ENCODE measurements around the gene GMEB1. TPM values are rescaled to one million over a fixed set of nuclear protein-coding genes. Genes with fewer than 3 reads are reported as not detected.
A peak's percentile ranks its signal among the peaks of the same experiment; 100 is the strongest.

GMEB1 gene
- polyA plus RNA-seq, 1 donor (not counting 4 experiments of a cell fraction or from before 2014, with no cell fraction given), result 6.0 TPM

GRCh38 chr1:28642056-28642846, 26.3 kb upstream of the GMEB1 start:
- H3K36me3 ChIP-seq (ENCODE audit: control insufficient read depth in 2 of 2, extremely low read depth in 1 of 2, insufficient read depth in 2 of 2, low read length in 2 of 2), result no peaks in the 10 kb centered on the region
- dilution Hi-C loops (cut with MboI; ENCODE audit: extremely low pct_ligation_motif_present, low sequenced_read_pairs), result no loop called here
- DNase-seq (ENCODE audit: low read depth, low spot score) (no peak), FAIRE-seq (no peak)
- no peaks in the 10 kb centered on the region for H4K20me1 ChIP-seq (ENCODE audit: control insufficient read depth, extremely low read depth, insufficient read depth, low read length)
- H3K4me2 ChIP-seq (ENCODE audit: control insufficient read depth, extremely low read depth, insufficient read depth, low read depth, low read length), result peak overlapping the region; percentile 92
- no peaks in the 10 kb centered on the region for H3K9me3 ChIP-seq (ENCODE audit: control insufficient read depth, low read depth, low read length)
- peaks cover 19% of the 10 kb centered on the region for H3K4me1 ChIP-seq (ENCODE audit: control insufficient read depth, extremely low read depth, insufficient read depth, low read length)
- no peaks in the 10 kb centered on the region for H3K9me1 ChIP-seq (ENCODE audit: control insufficient read depth, extremely low read depth, insufficient read depth, low read length)
- TF ChIP-seq CTCF (optimal IDR thresholded peaks at IDR 0.05 in 1 of 3, IDR thresholded peaks at IDR 0.05 in 1 of 3, conservative IDR thresholded peaks at IDR 0.05 in 1 of 3; ENCODE audit: extremely low read depth in 1 of 3, insufficient read depth in 2 of 3, low read length in 3 of 3), result no peak
- TF ChIP-seq EZH2 (IDR thresholded peaks at IDR 0.05; ENCODE audit: low read length), result no peak
- peak overlapping the region; percentile 98 for H3K27ac ChIP-seq (ENCODE audit: control insufficient read depth, insufficient read depth, low read length)
- H2AFZ ChIP-seq (ENCODE audit: control insufficient read depth, low read length), result peak overlapping the region; percentile 88
- peaks cover 19% of the 10 kb centered on the region for H3K79me2 ChIP-seq (ENCODE audit: control insufficient read depth, insufficient read depth, low read length)
- no peaks in the 10 kb centered on the region for H3K27me3 ChIP-seq (ENCODE audit: control insufficient read depth, extremely low read depth, insufficient read depth, low read length)
- peak overlapping the region; percentile 83 to 86 (median 85) for H3K4me3 ChIP-seq (ENCODE audit: control insufficient read depth in 2 of 3, extremely low read depth in 1 of 3, insufficient read depth in 2 of 3, low read depth in 1 of 3, low read length in 3 of 3)
- H3K9ac ChIP-seq (ENCODE audit: control insufficient read depth, extremely low read depth, insufficient read depth, low read length), result peak overlapping the region; percentile 92

- H3K4me1 ChIP-seq (ENCODE audit: control insufficient read depth, extremely low read depth, insufficient read depth, low read length), result peaks cover 24% of the 10 kb centered on the region
- H3K4me3 ChIP-seq (ENCODE audit: control insufficient read depth in 2 of 3, extremely low read depth in 1 of 3, insufficient read depth in 2 of 3, low read depth in 1 of 3, low read length in 3 of 3), result peak within 1 kb of the TSS; percentile 83 to 86 (median 85)
- H3K27ac ChIP-seq (ENCODE audit: control insufficient read depth, insufficient read depth, low read length), result peak within 1 kb of the TSS; percentile 98
- peak within 1 kb of the TSS; percentile 93 for H3K4me2 ChIP-seq (ENCODE audit: control insufficient read depth, extremely low read depth, insufficient read depth, low read depth, low read length)
- TF ChIP-seq CTCF (optimal IDR thresholded peaks at IDR 0.05 in 1 of 3, IDR thresholded peaks at IDR 0.05 in 1 of 3, conservative IDR thresholded peaks at IDR 0.05 in 1 of 3; ENCODE audit: extremely low read depth in 1 of 3, insufficient read depth in 2 of 3, low read length in 3 of 3), result peak; percentile 24 to 77 (median 30)
- no peak for TF ChIP-seq EZH2 (IDR thresholded peaks at IDR 0.05; ENCODE audit: low read length)
- peak within 1 kb of the TSS; percentile 92 for H3K9ac ChIP-seq (ENCODE audit: control insufficient read depth, extremely low read depth, insufficient read depth, low read length)
- dilution Hi-C loops (cut with MboI; ENCODE audit: extremely low pct_ligation_motif_present, low sequenced_read_pairs), result no loop called here
- FAIRE-seq, result no peak
- no peaks in the 10 kb centered on the region for H3K27me3 ChIP-seq (ENCODE audit: control insufficient read depth, extremely low read depth, insufficient read depth, low read length)
- peak within 1 kb of the TSS; percentile 88 for H2AFZ ChIP-seq (ENCODE audit: control insufficient read depth, low read length)
- H4K20me1 ChIP-seq (ENCODE audit: control insufficient read depth, extremely low read depth, insufficient read depth, low read length), result no peaks in the 10 kb centered on the region
- peaks cover 19% of the 10 kb centered on the region for H3K79me2 ChIP-seq (ENCODE audit: control insufficient read depth, insufficient read depth, low read length)
- H3K9me1 ChIP-seq (ENCODE audit: control insufficient read depth, extremely low read depth, insufficient read depth, low read length), result no peaks in the 10 kb centered on the region
- peak; percentile 88 for DNase-seq (ENCODE audit: low read depth, low spot score)
- no peaks in the 10 kb centered on the region for H3K36me3 ChIP-seq (ENCODE audit: control insufficient read depth in 2 of 2, extremely low read depth in 1 of 2, insufficient read depth in 2 of 2, low read length in 2 of 2)
- no peaks in the 10 kb centered on the region for H3K9me3 ChIP-seq (ENCODE audit: control insufficient read depth, low read depth, low read length)
Observed at GRCh38 chr1:28642847-28643635, 25.5 kb upstream of the GMEB1 start, which contains the start of gene TAF12. Gene TAF12, minus strand, starts transcription at chr1:28643067. Its CDS starts 20,986 bp downstream, at chr1:28622081.
